Endothelial cell of umbilical vein (primary cell): Measurements from ENCODE around the gene MYL5. TPM values are rescaled to one million over a fixed set of nuclear protein-coding genes. Genes with fewer than 3 reads are reported as not detected.

ENCODE experiments used
- BruUV-seq: library from RNA; stranded (reverse); fragments of 400-500 nt; replicated peaks from 2 replicates; lab custom pipeline; 2021; lab: Mats Ljungman, UMichigan
- CTCF ChIA-PET: fragments of 300-600, 350-600 bp; sonication (Branson Sonifier 250); formaldehyde crosslinking; loops from one replicate; lab custom pipeline; 2021; ENCODE audit warnings: antibody characterized with exemption, inconsistent platforms; lab: Charles Lee
- POLR2A ChIA-PET: fragments of 300-600, 350-600 bp; sonication (Branson Sonifier 250); formaldehyde crosslinking; loops from one replicate; lab custom pipeline; 2021; ENCODE audit warnings: antibody characterized with exemption, inconsistent platforms; lab: Charles Lee
- DNase-seq: peaks from one replicate; pipeline ENCODE4 v3.0.0-alpha.2; 2011; ENCODE audit warnings: low read depth, low spot score
- FAIRE-seq: peaks from 2 replicates; lab custom pipeline; 2011; peaks lifted over from hg19 to GRCh38; lab: Jason Lieb, UNC
- H2AFZ ChIP-seq: 2 replicates; pipeline ENCODE4 v1.6.0; 2012; ENCODE audit warnings: low read depth, low read length, control low read depth, inconsistent platforms
- H3K27ac ChIP-seq: 2 replicates; pipeline ENCODE4 v1.5.1; 2011; ENCODE audit warnings: low read depth, mild to moderate bottlenecking, control low read depth, low read length, moderate library complexity; ENCODE audit not compliant: insufficient read depth
- H3K27me3 ChIP-seq, 2 experiments: 2 replicates each; pipeline versions ENCODE4 v1.6.0 to v1.6.1; 2011; ENCODE audit warnings: low read length in 2 of 2, mixed read lengths in 1 of 2; ENCODE audit not compliant: control insufficient read depth in 2 of 2, insufficient read depth in 2 of 2
- H3K36me3 ChIP-seq, 2 experiments: 2 replicates in 1 of 2; 3 replicates in 1 of 2; pipeline ENCODE4 v1.5.1; 2011; ENCODE audit warnings: low read length in 2 of 2, mild to moderate bottlenecking in 1 of 2, moderate library complexity in 1 of 2; ENCODE audit not compliant: control insufficient read depth in 2 of 2, insufficient read depth in 2 of 2; ENCODE audit errors: extremely low read depth in 1 of 2
- H3K4me1 ChIP-seq: 3 replicates; pipeline ENCODE4 v1.5.1; 2011; ENCODE audit warnings: mild to moderate bottlenecking, low read length; ENCODE audit not compliant: control insufficient read depth, insufficient read depth; ENCODE audit errors: extremely low read depth
- H3K4me2 ChIP-seq: 2 replicates; pipeline ENCODE4 v1.6.1; 2011; ENCODE audit warnings: low read length, control low read depth, mixed read lengths; ENCODE audit not compliant: insufficient read depth
- H3K4me3 ChIP-seq, 3 experiments: fragments of 200-600 bp in 1 of 3; sonication (generic), shearing (Covaris generic) in 1 of 3; replicated peaks in 1 of 3; 2 replicates each; pipeline ENCODE4 v1.5.1; 2011 to 2016; ENCODE audit warnings: control low read depth in 3 of 3, low read length in 3 of 3, mild to moderate bottlenecking in 2 of 3, inconsistent platforms in 1 of 3, low read depth in 1 of 3, moderate library complexity in 1 of 3; ENCODE audit not compliant: insufficient read depth in 1 of 3
- H3K79me2 ChIP-seq: 2 replicates; pipeline ENCODE4 v1.6.0; 2012; ENCODE audit warnings: low read length, inconsistent platforms; ENCODE audit not compliant: control insufficient read depth, insufficient read depth
- H3K9ac ChIP-seq: replicated peaks from 2 replicates; pipeline ENCODE3; 2011; ENCODE audit warnings: low read length, control low read depth; ENCODE audit not compliant: insufficient read depth; ENCODE audit errors: extremely low read depth
- H3K9me1 ChIP-seq: replicated peaks from 3 replicates; pipeline ENCODE4 v1.6.0; 2011; ENCODE audit warnings: mild to moderate bottlenecking, low read length; ENCODE audit not compliant: control insufficient read depth, insufficient read depth; ENCODE audit errors: extremely low read depth
- H3K9me3 ChIP-seq: replicated peaks from 2 replicates; pipeline ENCODE4 v1.5.1; 2012; ENCODE audit warnings: low read length, inconsistent platforms; ENCODE audit not compliant: control insufficient read depth, insufficient read depth
- H4K20me1 ChIP-seq: replicated peaks from 2 replicates; pipeline ENCODE3; 2011; ENCODE audit warnings: mild to moderate bottlenecking, low read length; ENCODE audit not compliant: control insufficient read depth, insufficient read depth; ENCODE audit errors: extremely low read depth
- CTCF ChIP-seq, 2 donors: IDR thresholded peaks; 1 replicate in 1 of 2; 2 replicates in 1 of 2; pipeline ENCODE4 v1.5.1; 2011; ENCODE audit warnings: low read length in 2 of 2, mild to moderate bottlenecking in 2 of 2, moderate library complexity in 2 of 2, control low read depth in 1 of 2, inconsistent platforms in 1 of 2, low read depth in 1 of 2; ENCODE audit not compliant: insufficient read depth in 1 of 2; ENCODE audit errors: extremely low read depth in 1 of 2
- EZH2 ChIP-seq: IDR thresholded peaks from 2 replicates; pipeline ENCODE4 v1.6.1; 2012; ENCODE audit warnings: borderline replicate concordance, low read depth, mild to moderate bottlenecking, moderate library complexity, low read length, inconsistent platforms; ENCODE audit not compliant: severe bottlenecking
- FOS ChIP-seq: IDR thresholded peaks from 2 replicates; pipeline ENCODE4 v1.6.1; 2011; ENCODE audit warnings: mild to moderate bottlenecking, low read length, moderate library complexity, borderline replicate concordance; ENCODE audit not compliant: insufficient read depth
- GATA2 ChIP-seq: IDR thresholded peaks from 2 replicates; pipeline ENCODE4 v1.7.0; 2011; ENCODE audit warnings: low read depth, mild to moderate bottlenecking, moderate library complexity, mixed read lengths, low read length; ENCODE audit not compliant: insufficient read length, insufficient read depth
- JUN ChIP-seq: IDR thresholded peaks from 2 replicates; pipeline ENCODE4 v1.6.1; 2011; ENCODE audit warnings: borderline replicate concordance, low read depth; ENCODE audit not compliant: insufficient read length, insufficient read depth
- MAX ChIP-seq: IDR thresholded peaks from 2 replicates; pipeline ENCODE4 v1.6.1; 2011; ENCODE audit not compliant: insufficient read depth, insufficient read length
- MYC ChIP-seq: IDR thresholded peaks from one replicate; pipeline ENCODE4 v1.6.1; 2011; ENCODE audit warnings: mild to moderate bottlenecking, low read depth, low read length
- POLR2A ChIP-seq: IDR thresholded peaks from 2 replicates; pipeline ENCODE4 v1.6.1; 2012; ENCODE audit warnings: low read depth, mild to moderate bottlenecking, control low read depth, low read length
- POLR2AphosphoS5 ChIP-seq: IDR thresholded peaks from 2 replicates; pipeline ENCODE4 v1.6.1; 2012; ENCODE audit warnings: low read depth, mild to moderate bottlenecking, control low read depth, low read length, moderate library complexity; ENCODE audit not compliant: insufficient read depth
- dilution Hi-C: fragments of 300-500 bp; cut with MboI; formaldehyde crosslinking; loops from one replicate; pipeline ENCODE4 v1.15.0; 2019; ENCODE audit warnings: low sequenced_read_pairs; ENCODE audit not compliant: extremely low pct_ligation_motif_present
- intact Hi-C: fragments of 100-400 bp; cut with micrococcal nuclease; formaldehyde crosslinking; loops from one replicate; pipeline ENCODE4 v1.10.0; 2022
- polyA plus RNA-seq, 4 experiments: library from polyadenylated mRNA; depleted of rRNA in 3 of 4; stranded (reverse) in 3 of 4; unstranded in 1 of 4; fragments of >200 nt; gene quantifications; 2 replicates each; pipeline versions ENCODE4 v1.2.1 to v1.2.3, GENCODE V29; 2011 to 2012; ENCODE audit warnings: missing spikeins in 1 of 4
- total RNA-seq: library from RNA; stranded (reverse); gene quantifications from 2 replicates; pipeline ENCODE4 v1.2.3, GENCODE V29; 2021

Gene MYL5
- total and polyA plus RNA-seq, 2 donors (not counting 3 experiments of a cell fraction or from before 2014, with no cell fraction given) = 12.3 to 13.4 TPM

- no peak overlapping the region for H3K27ac ChIP-seq
- no peak overlapping the region for H3K4me3 ChIP-seq
- no peak overlapping the region for H3K4me2 ChIP-seq
- no peaks in the 10 kb centered on the region for H3K27me3 ChIP-seq
- TF ChIP-seq EZH2 (no peak), MYC (no peak), JUN (no peak), FOS (no peak), CTCF (IDR thresholded peaks at IDR 0.05; ENCODE audit: extremely low read depth in 1 of 2, insufficient read depth in 1 of 2, low read depth in 1 of 2, low read length in 2 of 2) (no peak), GATA2 (no peak), MAX (no peak), POLR2A (no peak), POLR2AphosphoS5 (no peak)
- no TSS peak for BruUV-seq
- H3K36me3 ChIP-seq = no peaks in the 10 kb centered on the region
- dilution Hi-C loops = no loop called here
- intact Hi-C loops = no loop called here
- H4K20me1 ChIP-seq = no peaks in the 10 kb centered on the region
- H3K79me2 ChIP-seq = no peaks in the 10 kb centered on the region
- FAIRE-seq (no peak), DNase-seq (no peak)
- no peak overlapping the region for H2AFZ ChIP-seq
- no peaks in the 10 kb centered on the region for H3K9me3 ChIP-seq
- no peaks in the 10 kb centered on the region for H3K4me1 ChIP-seq
- no peak overlapping the region for H3K9ac ChIP-seq
- no peaks in the 10 kb centered on the region for H3K9me1 ChIP-seq
- ChIA-PET POLR2A (no interaction called here), CTCF (interaction anchor here (0.8 kb wide), 1 partner anchor 16 kb away, joined by 4 read pairs; no protein-coding TSS in a partner anchor)
These were observed 46.8 kb upstream of the MYL5 start for GRCh38 chr4:627347-628125.
